GM12878 (cell line): ENCODE results near the gene NXPH1. TPM values are rescaled to one million over a fixed set of nuclear protein-coding genes. Genes with fewer than 3 reads are reported as not detected.
A peak's percentile ranks its signal among the peaks of the same experiment; 100 is the strongest.

Experiments
- BCL3 ChIP-seq: IDR thresholded peaks from 2 replicates; pipeline ENCODE4 v1.6.1; 2011; ENCODE audit warnings: borderline replicate concordance, low read depth, mild to moderate bottlenecking, moderate library complexity, low read length; ENCODE audit not compliant: insufficient read depth, poor library complexity, severe bottlenecking
- CEBPB ChIP-seq, 2 experiments: fragments of 150-350 bp in 1 of 2; IDR thresholded peaks; 2 replicates each; pipeline ENCODE4 v1.6.1; 2012 to 2014; ENCODE audit warnings: low read depth in 2 of 2, low read length in 2 of 2, borderline replicate concordance in 1 of 2, inconsistent platforms in 1 of 2
- CREM ChIP-seq: IDR thresholded peaks from 2 replicates; pipeline ENCODE4 v1.6.1; 2014; ENCODE audit warnings: antibody characterized with exemption, low read depth
- EED ChIP-seq: sonication (generic); IDR thresholded peaks from 2 replicates; pipeline ENCODE4 v1.6.1; 2016; ENCODE audit warnings: antibody characterized with exemption, low read depth
- ESRRA ChIP-seq: IDR thresholded peaks from 2 replicates; pipeline ENCODE4 v1.6.1; 2012; ENCODE audit warnings: mild to moderate bottlenecking, low read length, improper control_type of control experiment
- HSF1 ChIP-seq: fragments of 150-350 bp; IDR thresholded peaks from 2 replicates; pipeline ENCODE4 v1.6.1; 2014; ENCODE audit warnings: mild to moderate bottlenecking, low read depth, low read length
- IRF4 ChIP-seq: IDR thresholded peaks from 2 replicates; pipeline ENCODE4 v1.6.1; 2011; ENCODE audit warnings: low read depth, low read length
- JUND ChIP-seq: IDR thresholded peaks from 2 replicates; pipeline ENCODE4 v1.6.1; 2012; ENCODE audit warnings: low read depth, mild to moderate bottlenecking, low read length, improper control_type of control experiment, moderate library complexity
- MAX ChIP-seq: IDR thresholded peaks from 2 replicates; pipeline ENCODE4 v1.6.1; 2012; ENCODE audit warnings: low read depth, low read length, improper control_type of control experiment
- MEF2A ChIP-seq: IDR thresholded peaks from 2 replicates; pipeline ENCODE4 v1.6.1; 2011; ENCODE audit warnings: low read depth, mild to moderate bottlenecking, low read length, moderate library complexity; ENCODE audit not compliant: insufficient read depth
- MEF2B ChIP-seq: fragments of 450-650 bp; IDR thresholded peaks from 2 replicates; pipeline ENCODE4 v1.6.1; 2018; ENCODE audit warnings: mild to moderate bottlenecking, moderate library complexity; ENCODE audit not compliant: partially characterized antibody, poor library complexity, severe bottlenecking
- MYC ChIP-seq: IDR thresholded peaks from 2 replicates; pipeline ENCODE4 v1.6.1; 2011; ENCODE audit warnings: mild to moderate bottlenecking, low read length, moderate library complexity, inconsistent platforms; ENCODE audit not compliant: insufficient read depth, insufficient replicate concordance, insufficient read length, severe bottlenecking
- NFYB ChIP-seq: IDR thresholded peaks from 2 replicates; pipeline ENCODE4 v1.6.1; 2011; ENCODE audit warnings: low read depth, mild to moderate bottlenecking, low read length, improper control_type of control experiment, moderate library complexity; ENCODE audit not compliant: insufficient read depth
- NKRF ChIP-seq: fragments of 450-650 bp; conservative IDR thresholded peaks from 2 replicates; pipeline ENCODE4 v1.6.1; 2017; ENCODE audit warnings: mild to moderate bottlenecking, moderate library complexity
- NR2C1 ChIP-seq: fragments of 450-650 bp; IDR thresholded peaks from 2 replicates; pipeline ENCODE4 v1.6.1; 2017; ENCODE audit warnings: antibody characterized with exemption, mild to moderate bottlenecking, moderate library complexity
- RELA ChIP-seq: fragments of 450-650 bp; IDR thresholded peaks from 2 replicates; pipeline ENCODE4 v1.8.0; 2014; ENCODE audit warnings: borderline replicate concordance; ENCODE audit not compliant: partially characterized antibody
- RFX5 ChIP-seq: IDR thresholded peaks from 2 replicates; pipeline ENCODE4 v1.6.1; 2011; ENCODE audit warnings: low read depth, low read length, improper control_type of control experiment
- RUNX3 ChIP-seq: IDR thresholded peaks from 2 replicates; pipeline ENCODE4 v1.6.1; 2012; ENCODE audit warnings: low read length, inconsistent platforms
- SRF ChIP-seq, 2 experiments: IDR thresholded peaks; 2 replicates each; pipeline ENCODE4 v1.6.1; 2011; ENCODE audit warnings: low read depth in 2 of 2, low read length in 2 of 2, mild to moderate bottlenecking in 1 of 2, moderate library complexity in 1 of 2
- ZNF207 ChIP-seq: fragments of 450-650 bp; IDR thresholded peaks from 2 replicates; pipeline ENCODE4 v1.6.1; 2014; ENCODE audit warnings: antibody characterized with exemption, mild to moderate bottlenecking, borderline replicate concordance
- polyA plus RNA-seq, 11 experiments: library from polyadenylated mRNA; depleted of rRNA in 4 of 11; unstranded in 6 of 11; stranded (reverse) in 5 of 11; fragments of >200 nt; fragmentation: Nextera tagmentation in 4 of 11; fragmentation: Illumina TruSeq in 1 of 11; extraction: Ambion mirVana in 4 of 11; extraction: Trizol in 1 of 11; gene quantifications; 1 replicate in 1 of 11; 2 replicates in 10 of 11; pipeline versions ENCODE4 v1.2.1 to v1.2.3, GENCODE V29; 2011 to 2016; ENCODE audit warnings: inconsistent platforms in 2 of 11, missing spikeins in 2 of 11, low read depth in 1 of 11
- total RNA-seq, 4 experiments: library from RNA; depleted of rRNA in 3 of 4; stranded (reverse); fragments of >200 nt in 3 of 4; fragmentation: Illumina TruSeq in 1 of 4; extraction: Trizol in 1 of 4; gene quantifications; 2 replicates each; pipeline versions ENCODE4 v1.2.1 to v1.2.3, GENCODE V29; 2013 to 2021

The NXPH1 gene
- total and polyA plus RNA-seq, 10 of the 15 experiments (the other 5 are each of a cell fraction or from before 2014, with no cell fraction given) = 0.06 to 0.34 TPM; not detected in 8

GRCh38 chr7:8386926-8387550, 46.4 kb upstream of the NXPH1 start (continued):
- TF ChIP-seq CEBPB (IDR thresholded peaks at IDR 0.05; ENCODE audit: borderline replicate concordance in 1 of 2, low read depth in 2 of 2, low read length in 2 of 2) = no peak
- TF ChIP-seq SRF (IDR thresholded peaks at IDR 0.05; ENCODE audit: low read depth in 2 of 2, low read length in 2 of 2) = no peak
- no peak for TF ChIP-seq RFX5
- TF ChIP-seq ESRRA = no peak
- 0 out of 2 replicates have a peak, but pooled peaks have one; percentile 23 for TF ChIP-seq CREM
- TF ChIP-seq HSF1 = no peak
- TF ChIP-seq MYC = no peak
- TF ChIP-seq NR2C1 = no peak
- no peak for TF ChIP-seq NKRF
- 0 out of 2 replicates have a peak, but pooled peaks have one; percentile 10 for TF ChIP-seq MEF2A
- peak; percentile 7 for TF ChIP-seq MEF2B
- TF ChIP-seq MAX = no peak
- peak; percentile 81 for TF ChIP-seq RUNX3
- peak; percentile 53; the same call in 1 of the 2 replicates for TF ChIP-seq IRF4
- no peak for TF ChIP-seq NFYB
- no peak for TF ChIP-seq JUND
- no peak for TF ChIP-seq BCL3
- TF ChIP-seq RELA = no peak
- TF ChIP-seq EED = peak; percentile 19; the same call in 1 of the 2 replicates
- no peak for TF ChIP-seq ZNF207
